T-helper 1 cell (primary cell): Measurements from ENCODE around the gene MACF1.

Experiments used
- DNase-seq, 5 donors: peaks; one replicate each; pipeline ENCODE4 v3.0.0-alpha.2; 2012 to 2020

MACF1 gene

GRCh38 chr1:39268112-39268581, 63.7 kb downstream of the MACF1 start:
- peak in 1 of 5 donors; percentile 41 for DNase-seq

- no peak for DNase-seq
Measured at GRCh38 chr1:39268906-39269305, 64.4 kb downstream of the MACF1 start.

GRCh38 chr1:39269349-39269748, 64.9 kb downstream of the MACF1 start:
- no peak for DNase-seq

GRCh38 chr1:39269791-39270342, 65.4 kb downstream of the MACF1 start:
- DNase-seq, result peak in 1 of 5 donors; percentile 18

- no peak for DNase-seq
Measured at GRCh38 chr1:39270368-39270767, 65.9 kb downstream of the MACF1 start.

DNA sequence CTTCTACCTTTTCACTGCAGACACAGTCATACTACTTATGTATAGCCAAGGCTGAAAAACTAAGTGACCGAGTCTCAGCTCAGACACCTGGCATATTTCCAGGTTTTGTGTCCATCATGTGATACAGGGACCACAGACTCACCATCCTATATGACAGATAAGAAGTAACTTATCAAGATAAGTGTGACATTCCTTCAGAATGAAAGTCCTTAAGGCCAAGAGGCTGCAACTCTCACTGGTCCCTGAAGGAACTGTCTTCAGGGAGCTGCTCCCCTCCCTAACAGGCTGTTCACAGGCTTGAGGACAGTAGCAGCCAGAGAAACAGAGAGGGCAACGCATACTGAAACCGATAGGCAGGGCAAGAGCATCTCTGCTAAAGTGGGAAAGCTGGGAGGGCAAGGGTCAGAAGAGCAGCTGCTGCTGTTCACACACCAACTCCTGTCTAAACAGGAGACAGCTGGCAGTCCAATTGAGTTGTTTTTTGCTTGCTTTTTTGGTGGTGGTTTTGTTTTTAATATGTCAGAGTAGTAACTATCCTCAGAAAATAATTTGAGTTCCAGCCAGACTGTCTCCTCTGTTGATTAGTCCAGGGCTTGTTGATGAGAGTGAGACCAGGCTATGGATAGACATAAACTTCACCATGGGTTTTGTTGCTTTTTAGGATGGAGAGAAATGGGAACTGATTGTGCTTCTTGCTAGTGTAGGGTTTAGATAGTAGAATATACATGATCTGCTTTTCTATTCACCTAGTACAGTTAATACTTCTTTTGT, 67.7 kb downstream of the MACF1 start:
- DNase-seq, result peak in 1 of 5 donors; percentile 41

DNA sequence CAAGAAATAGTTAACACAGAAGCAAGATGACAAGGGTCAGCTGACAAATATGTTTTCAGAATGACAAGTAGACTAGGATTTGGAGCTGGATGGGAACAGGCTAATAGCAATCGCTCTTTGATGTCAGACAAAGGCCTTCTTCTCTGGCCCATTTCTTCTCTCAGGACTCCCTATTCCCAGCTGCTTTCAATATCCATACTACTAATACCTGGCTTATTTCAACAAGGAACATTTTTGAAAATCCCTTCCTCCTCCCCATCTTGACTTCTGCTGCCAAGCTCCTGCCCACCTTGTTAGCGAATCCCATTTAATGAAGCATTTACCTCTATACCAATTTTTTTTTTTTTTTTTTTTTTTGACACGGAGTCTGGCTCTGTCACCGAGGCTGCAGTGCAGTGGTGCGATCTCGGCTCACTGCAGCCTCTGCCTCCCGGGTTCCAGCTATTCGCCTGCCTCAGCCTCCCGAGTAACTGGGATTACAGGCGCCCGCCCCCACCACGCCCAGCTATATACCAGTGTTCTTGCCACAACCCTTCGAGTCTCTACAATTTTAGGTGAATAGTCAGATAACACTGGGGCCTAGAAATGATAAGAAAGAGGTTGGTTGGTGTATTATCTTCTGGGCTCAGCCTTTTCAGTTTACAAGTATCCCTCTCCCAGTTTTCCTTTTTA, 68.4 kb downstream of the MACF1 start:
- no peak for DNase-seq

- no peak for DNase-seq
Measured at GRCh38 chr1:39275836-39276507, 71.5 kb downstream of the MACF1 start.

DNA sequence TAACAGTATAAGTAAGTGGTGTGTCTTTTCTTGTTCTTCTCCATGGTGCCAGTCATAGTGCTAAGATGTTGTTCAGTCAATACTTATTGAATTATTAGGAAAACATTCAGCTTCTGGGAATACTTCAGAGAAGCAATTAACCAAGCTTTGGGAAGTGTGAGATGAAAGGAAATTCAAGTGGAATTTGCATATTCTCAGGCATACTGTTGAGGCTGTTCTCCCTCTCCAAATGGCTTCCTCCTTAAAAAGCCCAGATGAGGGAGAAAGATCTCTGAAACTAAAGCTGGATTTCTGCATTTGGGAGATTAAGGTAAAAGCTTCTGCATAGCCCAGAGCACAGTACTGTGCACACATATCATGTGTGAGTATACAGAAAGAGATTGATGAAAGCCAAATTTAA, 73.4 kb downstream of the MACF1 start:
- DNase-seq, result no peak

- DNase-seq, result no peak
Measured at GRCh38 chr1:39282537-39283216, 78.2 kb downstream of the MACF1 start.

DNA sequence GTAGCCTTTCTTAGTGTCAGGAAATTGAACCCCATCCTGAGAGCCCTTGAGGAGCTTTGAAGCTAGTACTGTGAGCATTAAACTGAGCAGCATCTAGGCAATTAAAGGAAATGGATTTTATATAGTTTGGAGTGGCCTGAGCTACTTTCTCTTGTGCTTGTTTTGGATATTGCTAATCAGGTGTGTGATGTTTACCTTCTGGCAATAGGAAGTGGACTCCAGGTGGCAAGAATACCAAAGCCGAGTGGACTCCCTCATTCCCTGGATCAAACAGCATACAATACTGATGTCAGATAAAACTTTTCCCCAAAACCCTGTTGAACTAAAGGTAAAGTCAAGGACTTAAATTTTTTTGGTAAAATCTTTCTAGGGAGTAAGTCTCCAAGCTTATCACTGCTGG, 79.4 kb downstream of the MACF1 start:
- no peak for DNase-seq

- DNase-seq, result no peak
Measured at GRCh38 chr1:39287541-39287940, 83.0 kb downstream of the MACF1 start.

DNA sequence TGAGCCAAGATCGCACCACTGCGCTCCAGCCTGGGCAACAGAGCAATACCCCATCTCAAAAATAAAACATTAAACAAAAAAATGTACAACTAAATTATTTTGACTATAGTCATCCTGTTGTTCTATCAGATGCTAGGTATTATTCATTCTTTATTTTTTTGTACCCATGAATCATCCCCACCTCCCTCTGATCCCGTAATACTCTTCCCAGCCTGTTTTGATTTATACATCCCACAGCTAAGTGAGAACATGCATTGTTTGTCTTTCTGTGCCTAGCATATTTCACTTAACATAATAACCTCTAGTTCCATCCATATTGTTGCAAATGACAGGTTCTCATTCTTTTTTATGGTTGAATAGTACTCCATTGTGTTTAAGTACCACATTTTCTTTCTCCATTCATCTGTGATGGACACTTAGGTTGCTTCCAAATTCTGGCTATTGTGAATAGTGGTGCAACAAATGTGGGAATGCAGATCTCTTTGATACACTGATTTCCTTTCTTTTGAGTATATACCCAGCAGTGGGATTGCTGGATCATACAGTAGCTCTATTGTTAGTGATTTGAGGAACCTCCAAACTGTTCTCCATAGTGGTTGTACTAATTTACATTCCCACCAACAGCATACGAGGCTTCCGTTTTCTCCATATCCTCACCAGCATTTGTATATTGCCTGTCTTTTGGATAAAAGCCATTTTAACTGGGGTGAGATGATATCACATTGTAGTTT, 84.4 kb downstream of the MACF1 start:
- no peak for DNase-seq

DNA sequence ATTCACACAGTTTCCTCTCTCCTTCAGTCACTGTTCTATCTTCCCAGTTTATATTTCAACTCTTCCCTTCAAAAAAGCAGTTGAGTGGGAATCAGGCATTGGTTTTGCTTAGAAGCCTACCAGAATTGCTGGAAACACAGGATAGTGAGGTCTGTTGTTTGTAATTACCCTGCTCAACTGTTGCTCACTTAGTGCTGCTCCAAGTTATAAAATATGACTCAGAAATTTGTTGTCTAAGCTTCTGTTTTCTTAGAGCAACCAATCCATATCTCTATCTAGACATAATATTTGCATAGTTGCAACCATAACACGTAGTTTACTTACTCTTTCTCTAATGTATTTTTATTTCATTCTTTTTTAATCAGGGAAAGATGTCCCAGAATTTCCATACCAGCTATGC, 87.9 kb downstream of the MACF1 start:
- no peak for DNase-seq

DNA sequence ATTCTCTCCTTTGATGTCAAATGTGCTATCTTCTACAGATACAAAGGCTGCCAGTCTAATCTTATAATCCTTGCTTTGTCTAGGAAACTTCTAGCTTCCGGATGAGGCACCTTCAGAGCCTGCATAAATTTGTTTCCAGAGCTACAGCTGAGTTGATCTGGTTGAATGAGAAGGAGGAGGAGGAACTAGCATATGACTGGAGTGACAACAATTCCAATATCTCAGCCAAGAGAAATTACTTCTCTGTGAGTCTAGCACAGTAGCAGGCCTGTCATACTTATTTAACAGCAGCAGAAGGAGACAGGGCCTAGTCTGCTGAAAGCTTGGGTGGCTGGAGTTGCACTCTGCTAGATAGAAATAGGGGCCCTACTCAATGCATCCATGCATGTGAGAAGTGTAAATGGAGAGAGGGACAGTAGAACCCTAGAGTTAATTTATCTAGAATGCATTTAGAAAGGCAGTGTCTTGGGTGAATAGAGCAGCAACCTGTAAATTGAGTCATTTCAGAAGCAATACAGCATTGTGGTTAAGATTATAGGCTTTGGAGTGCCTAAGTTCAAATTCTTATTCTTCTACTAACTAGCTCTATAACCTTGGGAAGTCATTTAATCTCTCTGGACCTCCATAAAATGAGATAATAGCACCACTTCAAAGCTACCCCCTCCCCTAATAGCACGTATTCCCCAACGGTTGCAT, 89.0 kb downstream of the MACF1 start:
- no peak for DNase-seq

GRCh38 chr1:39294531-39294930, 90.0 kb downstream of the MACF1 start:
- no peak for DNase-seq

DNA sequence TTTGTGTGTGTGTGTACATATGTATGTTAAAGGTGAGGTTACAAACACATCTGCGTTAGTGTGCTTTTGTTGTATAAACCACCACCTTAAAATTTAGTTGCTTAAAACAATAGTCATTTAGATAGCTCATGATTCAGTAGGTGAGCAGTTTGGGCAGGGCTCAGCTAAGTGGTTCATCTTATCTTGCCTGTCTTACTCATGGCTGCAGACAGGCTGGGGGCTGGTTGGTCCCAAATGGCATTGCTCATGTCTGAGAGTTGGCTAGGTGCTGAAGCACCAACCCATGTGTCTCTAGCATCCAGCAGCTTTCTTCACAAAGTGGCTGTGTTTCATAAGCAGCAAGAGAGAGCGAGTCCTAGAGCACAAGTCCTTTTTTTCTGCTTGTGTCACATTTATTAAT, 91.4 kb downstream of the MACF1 start:
- no peak for DNase-seq

DNA sequence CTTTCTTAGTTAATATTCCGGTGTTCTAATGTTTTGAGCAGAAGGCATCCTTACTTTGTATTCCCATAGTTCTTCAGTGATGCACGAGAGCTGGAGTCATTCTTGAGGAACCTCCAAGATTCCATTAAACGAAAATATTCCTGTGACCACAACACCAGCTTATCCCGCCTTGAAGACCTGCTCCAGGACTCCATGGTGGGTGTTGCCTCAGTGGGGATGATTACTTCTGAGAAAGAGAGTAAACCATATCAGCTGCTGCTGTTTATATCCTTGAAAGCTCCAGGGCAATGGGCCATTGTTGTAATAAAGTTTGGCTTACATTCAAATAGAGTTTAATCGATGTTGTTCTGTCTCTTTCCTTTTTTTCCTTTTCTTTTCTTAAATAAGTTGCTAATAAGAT, 93.1 kb downstream of the MACF1 start:
- DNase-seq, result no peak

DNA sequence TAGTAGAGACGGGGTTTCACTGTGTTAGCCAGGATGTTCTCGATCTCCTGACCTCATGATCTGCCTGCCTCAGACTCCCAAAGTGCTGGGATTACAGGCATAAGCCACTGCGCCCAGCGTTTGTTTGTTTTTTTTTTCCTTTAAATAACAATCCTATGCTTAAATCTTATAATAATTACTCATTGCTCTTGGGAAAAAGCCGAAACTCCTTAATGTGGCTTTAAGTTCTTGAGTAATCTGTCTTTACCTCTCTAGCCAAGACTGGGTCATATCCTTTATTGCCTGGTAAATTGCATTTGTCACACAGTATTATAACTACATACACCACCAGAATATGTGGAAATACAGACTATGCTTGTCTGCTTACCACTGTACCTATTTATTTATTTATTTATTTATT, 97.1 kb downstream of the MACF1 start:
- DNase-seq, result no peak

DNA sequence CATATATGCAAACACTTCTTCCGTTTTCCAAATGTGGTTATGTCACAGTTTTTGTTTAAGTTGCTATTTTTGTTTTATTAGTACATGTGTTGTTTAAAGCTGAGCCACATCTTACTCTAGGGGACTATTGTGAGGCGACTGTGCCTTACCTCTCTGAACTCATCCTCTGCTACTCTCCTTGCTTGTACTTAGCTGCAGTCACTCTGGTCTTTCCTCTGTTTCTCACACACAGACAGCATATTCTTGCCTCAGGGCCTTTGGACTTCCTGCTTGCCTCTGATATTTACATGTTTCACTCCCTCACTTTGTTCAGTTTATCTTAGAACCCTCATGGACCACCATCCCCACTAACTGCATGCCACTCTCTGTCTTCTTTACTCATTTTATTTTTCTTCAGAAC, 101.1 kb downstream of the MACF1 start:
- DNase-seq, result no peak

DNA sequence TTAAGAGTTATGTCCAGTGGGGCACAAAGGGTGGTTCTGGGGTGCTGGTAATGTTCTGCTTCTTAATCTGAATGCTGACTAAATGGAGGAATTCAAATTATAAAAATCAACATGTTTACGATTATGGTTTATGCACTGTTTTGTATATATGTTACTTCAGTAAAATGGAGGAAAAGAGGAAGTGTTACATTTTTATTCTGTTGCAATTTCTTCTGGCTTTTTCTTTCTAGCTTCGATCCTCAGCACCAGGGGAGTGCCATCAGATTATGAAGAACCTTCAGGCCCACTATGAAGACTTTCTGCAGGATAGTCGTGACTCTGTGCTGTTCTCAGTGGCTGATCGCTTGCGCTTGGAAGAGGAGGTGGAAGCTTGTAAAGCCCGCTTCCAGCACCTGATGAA, 105.5 kb downstream of the MACF1 start:
- DNase-seq, result no peak

GRCh38 chr1:39310691-39311090, 106.2 kb downstream of the MACF1 start:
- DNase-seq, result no peak
